ENCODE data around the gene ZBTB38. TPM values are rescaled to one million over a fixed set of nuclear protein-coding genes. Genes with fewer than 3 reads are reported as not detected.

ZBTB38 gene
- polyA plus RNA-seq, 4 donors, result 49.7 to 63.0 (median 59.4) TPM

- no peak for DNase-seq (ENCODE audit: low read depth in 4 of 4, low spot score in 3 of 4)
Observed at GRCh38 chr3:141385406-141386125, 17.3 kb downstream of the ZBTB38 start.

- DNase-seq (ENCODE audit: low read depth in 4 of 4, low spot score in 3 of 4), result no peak
Observed at GRCh38 chr3:141386126-141386488, 17.8 kb downstream of the ZBTB38 start.

- no peak for DNase-seq (ENCODE audit: low read depth in 4 of 4, low spot score in 3 of 4)
Observed at GRCh38 chr3:141386611-141387111, 18.4 kb downstream of the ZBTB38 start.

GRCh38 chr3:141387516-141387915 lies 19.2 kb downstream of the ZBTB38 start:
- no peak for DNase-seq (ENCODE audit: low read depth in 4 of 4, low spot score in 3 of 4)

- no peak for DNase-seq (ENCODE audit: low read depth in 4 of 4, low spot score in 3 of 4)
Observed at GRCh38 chr3:141388395-141388794, 20.1 kb downstream of the ZBTB38 start.

- no peak for DNase-seq (ENCODE audit: low read depth in 4 of 4, low spot score in 3 of 4)
Observed at GRCh38 chr3:141388823-141389621, 20.7 kb downstream of the ZBTB38 start.

GRCh38 chr3:141389703-141390102 lies 21.4 kb downstream of the ZBTB38 start:
- no peak for DNase-seq (ENCODE audit: low read depth in 4 of 4, low spot score in 3 of 4)

GRCh38 chr3:141390747-141391146 lies 22.4 kb downstream of the ZBTB38 start:
- no peak for DNase-seq (ENCODE audit: low read depth in 4 of 4, low spot score in 3 of 4)

GRCh38 chr3:141391298-141391990 lies 23.1 kb downstream of the ZBTB38 start:
- DNase-seq (ENCODE audit: low read depth in 4 of 4, low spot score in 3 of 4), result no peak

- DNase-seq (ENCODE audit: low read depth in 4 of 4, low spot score in 3 of 4), result no peak
Observed at GRCh38 chr3:141391991-141392316, 23.6 kb downstream of the ZBTB38 start.

GRCh38 chr3:141392416-141392815 lies 24.1 kb downstream of the ZBTB38 start:
- DNase-seq (ENCODE audit: low read depth in 4 of 4, low spot score in 3 of 4), result no peak

GRCh38 chr3:141392897-141393734 lies 24.8 kb downstream of the ZBTB38 start:
- DNase-seq (ENCODE audit: low read depth in 4 of 4, low spot score in 3 of 4), result no peak

GRCh38 chr3:141393735-141394076 lies 25.4 kb downstream of the ZBTB38 start:
- no peak for DNase-seq (ENCODE audit: low read depth in 4 of 4, low spot score in 3 of 4)

- DNase-seq (ENCODE audit: low read depth in 4 of 4, low spot score in 3 of 4), result no peak
Observed at GRCh38 chr3:141394560-141394959, 26.3 kb downstream of the ZBTB38 start.

- no peak for DNase-seq (ENCODE audit: low read depth in 4 of 4, low spot score in 3 of 4)
Observed at GRCh38 chr3:141395005-141395589, 26.8 kb downstream of the ZBTB38 start.

GRCh38 chr3:141397996-141398395 lies 29.7 kb downstream of the ZBTB38 start:
- no peak for DNase-seq (ENCODE audit: low read depth in 4 of 4, low spot score in 3 of 4)

- DNase-seq (ENCODE audit: low read depth in 4 of 4, low spot score in 3 of 4), result no peak
Observed at GRCh38 chr3:141399200-141399599, 30.9 kb downstream of the ZBTB38 start.

GRCh38 chr3:141400073-141400971 lies 32.0 kb downstream of the ZBTB38 start:
- no peak for DNase-seq (ENCODE audit: low read depth in 4 of 4, low spot score in 3 of 4)

- DNase-seq (ENCODE audit: low read depth in 4 of 4, low spot score in 3 of 4), result no peak
Observed at GRCh38 chr3:141401095-141401494, 32.8 kb downstream of the ZBTB38 start.

All from right renal pelvis (tissue), 4 donors.